Erythroblast (primary cell): Measurements from ENCODE around the gene EID2.

ENCODE experiments used
- GATA1 ChIP-seq: IDR thresholded peaks from 2 replicates; pipeline ENCODE4 v1.6.1; 2011; ENCODE audit warnings: low read depth, mild to moderate bottlenecking, control low read depth, low read length, moderate library complexity
- POLR2A ChIP-seq: IDR thresholded peaks from 2 replicates; pipeline ENCODE4 v1.6.1; 2011; ENCODE audit warnings: mild to moderate bottlenecking, low read length

DNA sequence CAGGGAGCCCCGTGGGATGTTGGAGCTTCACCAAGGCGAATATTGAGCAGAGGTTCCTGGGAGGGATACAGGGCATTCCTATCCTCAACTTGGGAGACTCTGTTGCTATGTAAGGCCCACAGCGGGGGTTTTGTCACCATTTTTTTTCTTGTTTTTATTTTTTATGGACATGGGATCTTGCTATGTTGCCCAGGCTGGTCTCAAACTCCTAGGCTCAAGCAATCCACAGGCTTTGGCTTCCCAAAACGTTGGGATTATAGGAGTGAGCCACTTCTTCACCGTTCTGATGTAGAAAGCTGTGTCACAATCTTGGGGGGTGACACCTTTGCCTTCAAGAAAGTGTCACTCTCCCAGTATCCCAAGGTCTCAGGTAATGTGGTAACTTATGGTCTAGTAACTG, 38.6 kb downstream of the EID2 start:
- TF ChIP-seq POLR2A (no peak), GATA1 (no peak)
